HG03520 (cell line): ENCODE results near the gene LCN9.
"Not testable (repeated sequence)": the region's sequence is repeated elsewhere in the genome, so short reads cannot be mapped to it uniquely, and the experiment has no call there.

ENCODE experiments used
- ATAC-seq: cut with Tn5 transposase; IDR thresholded peaks from one replicate; pipeline ENCODE4 v1.9.1; 2021; ENCODE audit warnings: mild to moderate bottlenecking, moderate library complexity; ENCODE audit not compliant: unreplicated experiment

The LCN9 gene

DNA sequence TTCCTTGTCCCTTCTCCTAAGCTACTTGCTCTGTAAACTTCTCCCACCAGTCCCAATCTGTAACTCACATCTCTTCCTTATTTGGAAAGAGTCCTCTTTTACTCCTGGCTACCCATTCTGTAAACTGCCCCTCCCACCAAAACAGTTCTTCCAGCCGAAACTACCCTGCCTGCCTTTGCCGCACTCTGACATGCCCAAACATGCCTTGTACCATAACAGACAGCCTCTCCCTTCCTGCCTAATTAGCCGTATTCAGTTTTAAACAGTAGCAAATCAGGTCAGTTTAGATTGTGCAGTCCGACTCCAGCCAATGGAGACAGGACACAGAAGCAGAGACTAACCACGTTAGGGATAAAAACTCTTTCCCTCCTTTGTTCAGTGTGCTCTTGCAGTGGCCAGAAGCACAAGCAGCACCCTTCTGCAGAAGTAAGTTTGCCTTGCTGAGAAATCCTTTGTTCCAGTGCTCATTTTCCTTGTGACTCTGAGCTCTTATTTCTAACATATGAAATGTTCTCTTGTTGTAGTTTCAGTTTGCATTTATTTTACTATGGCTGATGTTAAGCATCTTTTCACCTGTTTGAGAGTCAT lies 18.4 kb upstream of the LCN9 start:
- no peak for ATAC-seq

DNA sequence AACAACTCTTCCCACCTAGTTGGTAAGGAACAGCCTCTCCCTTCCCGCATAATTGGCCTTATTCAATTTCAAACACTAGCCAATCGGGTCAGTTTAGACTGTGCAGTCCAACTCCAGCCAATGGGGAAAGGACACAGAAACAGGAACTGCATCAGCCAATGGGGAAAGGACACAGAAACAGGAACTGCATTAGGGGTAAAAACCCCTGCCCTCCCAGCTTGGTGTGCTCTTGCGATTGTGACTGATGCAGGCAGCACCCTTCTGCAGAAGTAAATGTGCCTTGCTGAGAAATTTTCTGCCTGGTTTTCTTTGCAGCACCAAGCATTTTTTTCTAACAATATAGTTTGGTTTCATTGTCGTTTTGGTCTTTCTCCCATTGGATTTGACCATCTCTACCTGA lies 15.2 kb upstream of the LCN9 start:
- ATAC-seq: no peak

DNA sequence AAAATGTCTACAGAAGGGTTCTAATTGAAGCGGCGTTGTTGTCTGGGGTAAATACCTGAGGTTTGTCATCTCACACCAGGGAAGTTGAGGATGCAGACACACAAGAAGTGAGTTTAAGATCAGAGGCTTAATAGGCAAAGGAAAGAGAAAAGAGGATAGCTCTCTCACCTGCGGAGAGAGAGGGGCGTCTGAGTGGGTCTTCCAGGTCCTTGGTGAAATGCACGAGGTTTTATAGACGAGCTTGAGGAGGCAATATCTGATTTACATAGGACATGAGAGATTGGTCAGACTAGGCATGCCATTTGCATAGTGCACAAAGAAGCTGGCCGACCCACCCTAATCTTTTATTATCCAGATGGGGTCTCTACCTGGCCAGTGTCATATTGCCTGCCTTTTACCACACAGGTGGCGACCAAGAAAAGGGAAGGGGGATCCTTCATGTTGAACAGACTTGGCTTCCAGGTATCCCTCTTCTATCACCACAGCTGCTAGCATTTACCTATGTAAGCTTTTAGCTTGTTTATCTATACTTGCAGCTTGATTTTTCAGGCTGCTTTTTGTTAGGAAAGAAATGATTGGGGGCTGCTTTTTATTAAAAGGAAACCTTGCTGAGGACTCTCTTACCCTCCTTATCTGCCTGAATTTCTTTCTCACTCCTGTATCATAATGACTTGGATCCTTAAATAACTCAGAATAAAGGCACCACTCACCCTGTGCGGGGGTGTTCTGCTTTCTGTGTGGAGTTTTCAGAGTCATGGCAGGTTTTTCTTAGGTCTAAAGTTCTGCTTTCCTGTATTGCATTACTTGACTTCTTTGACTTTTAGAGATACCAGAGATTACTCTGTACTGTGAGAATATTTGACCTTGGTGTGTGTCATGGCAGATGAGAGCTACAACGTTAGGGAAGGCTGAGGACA lies 14.4 kb upstream of the LCN9 start:
- ATAC-seq: no peak

DNA sequence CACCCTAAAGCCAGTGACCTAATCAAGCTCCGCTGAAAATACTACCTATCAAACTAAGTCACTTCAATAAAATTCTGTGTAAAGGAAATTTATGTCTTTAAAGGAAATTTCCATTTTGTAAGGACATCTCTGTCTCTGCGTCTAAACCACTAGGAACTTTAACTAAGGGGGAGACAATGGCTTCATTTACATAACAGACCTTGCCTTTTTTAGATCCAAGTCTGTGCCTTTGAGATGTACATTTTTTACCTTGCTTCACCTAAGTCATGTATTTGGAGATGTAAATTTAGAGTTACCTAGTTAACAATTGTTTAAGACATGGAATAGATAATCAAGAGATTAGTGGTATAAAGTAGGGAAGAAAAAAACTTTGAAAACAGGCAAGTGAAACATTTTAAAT lies 13.6 kb upstream of the LCN9 start:
- ATAC-seq: no peak

DNA sequence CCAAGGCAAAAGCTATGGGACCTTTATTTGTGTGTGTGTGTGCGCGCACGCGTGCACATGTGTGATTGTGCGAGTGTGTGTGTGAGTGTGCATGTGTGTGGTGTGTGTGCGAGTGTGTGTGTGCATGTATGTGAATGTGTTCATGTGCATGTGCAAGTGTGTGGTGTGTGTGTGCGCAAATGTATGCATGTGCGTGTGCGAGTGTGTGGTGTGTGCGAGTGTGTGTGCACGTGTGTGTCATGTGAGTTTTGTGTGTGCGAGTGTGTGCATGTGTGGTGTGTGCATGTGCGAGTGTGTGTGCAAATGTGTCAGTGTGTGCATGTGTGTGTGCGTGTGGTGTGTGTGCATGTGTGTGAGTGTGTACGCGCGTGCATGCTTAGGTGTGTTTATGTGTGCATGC lies 12.7 kb upstream of the LCN9 start:
- no peak for ATAC-seq

DNA sequence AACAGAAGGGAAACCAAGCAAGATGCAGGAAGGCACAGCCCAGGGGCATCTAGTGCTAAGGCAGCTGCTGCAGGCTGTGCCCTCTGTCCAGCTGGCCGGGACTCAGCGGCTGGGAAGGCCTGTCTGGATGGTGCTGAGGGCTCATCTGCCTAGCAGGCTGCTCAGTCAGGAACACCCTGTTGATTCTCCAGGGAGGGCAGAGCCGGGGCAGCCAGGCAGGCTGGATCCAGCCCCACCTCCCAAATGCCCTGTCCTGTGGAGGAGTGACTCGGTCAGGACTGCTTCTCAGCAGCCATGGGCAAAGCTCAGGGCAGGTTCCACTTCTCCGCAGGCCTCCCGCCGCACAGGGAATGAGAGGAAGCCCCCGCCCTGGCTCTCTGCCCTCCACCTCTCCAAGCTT lies 7.8 kb upstream of the LCN9 start:
- no peak for ATAC-seq

DNA sequence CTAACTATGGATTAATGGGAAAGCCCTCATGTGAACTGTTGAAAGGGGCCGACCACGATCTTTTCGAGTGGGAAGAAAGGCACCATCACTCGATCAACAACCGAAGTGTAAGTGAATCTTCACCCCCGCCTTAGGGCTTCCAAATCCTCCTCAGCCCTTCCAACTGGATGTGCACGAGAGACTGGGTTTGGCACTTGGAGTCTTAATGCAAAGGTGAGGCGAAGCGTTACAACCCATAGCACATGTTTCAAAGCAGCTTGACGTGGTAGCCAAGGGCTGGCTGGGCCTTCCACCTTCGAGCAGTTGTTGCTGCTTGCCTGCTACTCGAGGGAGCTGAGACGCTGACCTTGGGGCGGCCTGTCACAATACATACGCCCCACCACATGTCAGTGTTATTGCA lies 5.7 kb upstream of the LCN9 start:
- no peak for ATAC-seq

DNA sequence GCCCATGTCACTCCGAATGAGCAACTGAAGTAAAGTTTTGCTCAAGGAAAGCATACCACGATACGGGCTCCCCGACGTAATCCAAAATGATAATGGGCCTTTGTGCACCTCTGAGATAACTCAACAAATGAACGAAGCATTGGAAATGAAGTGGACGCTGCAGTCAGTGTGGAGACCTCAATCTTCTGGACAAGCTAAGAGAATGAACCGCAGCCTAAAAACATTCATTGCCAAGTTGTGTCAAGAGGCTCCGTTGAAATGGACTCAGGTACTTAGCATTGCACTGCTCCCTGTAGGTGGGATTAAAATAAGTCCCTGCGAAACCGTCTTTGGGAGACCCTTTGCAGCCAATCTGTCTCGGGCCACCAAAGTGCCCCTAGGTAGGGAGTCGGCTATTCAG lies 3.9 kb upstream of the LCN9 start:
- no peak for ATAC-seq

DNA sequence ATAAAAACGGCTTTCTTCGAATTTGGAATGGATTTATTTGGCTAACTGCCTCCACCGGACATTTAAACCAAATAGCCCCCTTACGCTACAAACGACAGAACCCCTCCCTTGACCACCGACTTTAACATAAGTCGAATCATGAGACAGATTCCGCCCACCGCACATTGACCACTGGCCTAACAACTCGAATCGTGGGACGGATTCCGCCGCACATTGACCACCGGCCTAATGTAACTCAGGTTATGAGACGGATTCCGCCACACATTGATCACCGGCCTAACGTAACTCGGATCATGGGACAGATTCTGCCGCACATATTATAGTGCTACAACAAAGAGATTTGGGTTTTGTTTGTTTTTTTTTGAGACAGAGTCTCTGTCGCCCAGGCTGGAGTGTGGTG lies 2.7 kb upstream of the LCN9 start:
- no peak for ATAC-seq

DNA sequence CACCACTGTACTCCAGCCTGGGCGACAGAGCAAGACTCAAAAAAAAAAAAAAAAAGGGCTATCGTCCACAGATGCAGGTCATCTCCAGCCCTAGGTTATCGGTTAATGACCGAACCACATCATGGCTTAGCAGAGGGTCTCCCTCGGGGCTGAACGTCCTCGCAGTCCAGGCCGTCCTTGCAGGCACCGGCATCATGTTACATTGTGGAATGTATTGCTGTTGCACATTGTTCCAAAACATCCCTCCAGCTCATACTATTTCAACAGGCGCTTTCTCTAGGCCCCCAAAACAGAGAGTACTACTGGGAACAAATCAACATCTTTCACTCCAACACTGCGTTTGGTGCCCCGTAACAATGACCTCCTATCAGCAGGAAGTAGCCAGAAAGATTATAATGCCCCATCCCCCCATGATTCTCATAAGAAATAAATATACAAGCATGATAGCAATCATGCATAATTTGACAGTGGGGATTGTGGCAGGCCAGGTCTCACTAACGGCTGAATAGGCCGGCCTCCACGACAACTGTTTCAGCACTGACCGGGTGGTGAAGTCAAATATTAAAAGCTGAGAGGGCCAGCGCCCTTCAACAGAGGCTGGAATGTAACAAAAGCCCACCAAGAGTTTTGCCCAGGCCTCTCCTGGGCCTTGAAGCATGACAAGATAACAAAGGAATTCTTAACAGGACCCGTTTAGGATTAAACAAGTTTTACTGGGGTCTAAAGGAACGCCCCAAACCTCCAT lies 1.1 kb upstream of the LCN9 start:
- no peak for ATAC-seq

DNA sequence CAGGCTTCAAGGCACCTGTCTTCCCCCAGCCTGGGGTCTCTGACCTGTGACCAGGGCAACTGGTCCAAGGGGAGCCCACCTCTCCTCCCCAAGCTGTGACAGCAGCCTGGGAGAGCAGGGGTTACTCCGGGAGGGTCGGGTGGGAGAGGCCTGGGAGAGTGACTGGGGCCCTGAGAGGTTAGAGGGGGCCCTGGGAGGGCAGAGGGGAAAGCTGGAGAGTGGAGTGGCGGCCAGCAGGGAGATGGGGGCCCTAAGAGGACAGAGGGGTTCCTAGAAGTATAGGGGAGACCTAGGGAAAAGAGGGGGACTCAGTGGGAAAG lies 302 bp downstream of the LCN9 start:
- ATAC-seq: no peak

DNA sequence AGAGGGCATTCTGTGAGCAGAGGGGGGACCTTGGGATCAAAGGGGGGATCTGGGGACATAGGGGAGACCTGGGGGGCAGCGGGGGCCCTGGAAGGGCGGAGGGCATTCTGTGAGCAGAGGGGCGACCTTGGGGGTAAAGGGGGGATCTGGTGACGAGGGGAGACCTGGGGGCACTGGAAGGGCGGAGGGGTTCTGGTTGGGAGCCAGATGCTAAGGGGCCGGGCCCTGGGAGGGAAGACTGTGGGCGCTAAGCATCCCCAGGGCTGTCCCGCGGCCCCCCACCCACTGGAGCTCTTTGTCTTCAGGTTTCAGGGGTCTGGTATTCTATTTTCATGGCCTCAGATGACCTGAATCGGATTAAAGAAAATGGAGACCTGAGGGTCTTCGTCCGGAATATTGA lies 748 bp downstream of the LCN9 start:
- ATAC-seq: no peak

DNA sequence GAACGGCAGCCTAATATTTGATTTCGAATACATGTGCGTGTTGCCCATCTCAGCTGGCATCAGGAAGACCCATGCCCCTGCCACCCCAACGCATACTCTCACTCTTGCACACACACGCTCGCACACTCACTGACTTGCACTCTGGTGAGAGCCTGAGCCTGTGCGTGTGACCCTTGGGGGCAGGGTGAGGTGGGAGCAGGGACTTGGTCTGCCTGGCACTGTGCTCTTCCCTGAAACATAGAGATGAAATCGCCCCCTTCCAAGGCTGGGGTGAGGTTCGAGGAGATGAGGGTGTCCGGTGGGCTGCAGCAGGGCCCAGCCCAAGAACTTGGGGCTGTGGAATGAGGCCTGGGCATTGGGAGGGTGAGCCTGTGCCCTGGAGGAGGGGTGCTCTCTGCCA lies 1.2 kb downstream of the LCN9 start:
- no peak for ATAC-seq

DNA sequence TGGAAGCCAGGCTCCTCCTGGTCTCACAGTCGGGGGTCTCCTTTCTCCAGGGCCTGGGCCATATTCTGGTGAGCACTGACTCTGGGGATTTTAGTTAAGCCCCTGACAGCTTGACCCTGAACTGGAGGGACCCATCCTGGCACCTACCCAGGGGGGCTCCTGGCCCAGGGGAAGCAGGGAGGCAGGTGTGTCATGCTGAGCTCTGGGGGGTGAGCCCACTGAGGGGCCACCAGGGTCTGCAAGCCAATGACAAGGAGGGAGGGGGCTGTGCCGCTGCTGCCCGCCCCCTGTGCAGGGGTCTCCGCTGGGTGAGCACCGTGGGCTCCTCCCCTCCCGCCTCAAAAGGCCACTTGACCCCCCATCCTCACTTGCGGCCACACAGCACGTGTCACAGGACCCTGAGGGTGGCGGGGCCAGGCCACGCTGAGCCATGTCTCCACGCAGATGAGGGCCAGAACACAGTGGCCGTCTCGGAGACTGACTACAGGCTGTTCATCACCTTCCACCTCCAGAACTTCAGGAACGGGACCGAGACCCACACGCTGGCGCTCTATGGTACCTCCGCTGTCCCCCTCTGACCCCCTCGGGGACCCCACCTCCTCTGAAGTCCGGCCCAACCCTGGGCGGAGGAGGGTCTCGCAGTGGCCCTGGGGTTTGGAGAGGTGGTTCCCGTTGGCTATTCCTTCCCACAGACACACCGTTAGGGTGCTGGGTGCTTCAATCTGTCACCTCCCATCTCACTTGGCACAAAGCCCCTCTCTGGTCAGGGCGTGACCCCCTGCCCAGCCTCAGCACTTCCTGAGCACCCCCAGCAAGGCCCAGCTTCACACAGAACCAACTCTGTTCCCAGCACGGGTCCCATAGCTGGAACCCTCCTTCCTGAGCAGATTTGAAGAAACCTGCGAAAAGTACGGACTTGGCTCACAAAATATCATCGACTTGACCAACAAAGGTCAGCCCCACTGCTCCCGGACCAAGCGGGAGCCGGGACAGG lies 2.0 kb downstream of the LCN9 start:
- no peak for ATAC-seq

DNA sequence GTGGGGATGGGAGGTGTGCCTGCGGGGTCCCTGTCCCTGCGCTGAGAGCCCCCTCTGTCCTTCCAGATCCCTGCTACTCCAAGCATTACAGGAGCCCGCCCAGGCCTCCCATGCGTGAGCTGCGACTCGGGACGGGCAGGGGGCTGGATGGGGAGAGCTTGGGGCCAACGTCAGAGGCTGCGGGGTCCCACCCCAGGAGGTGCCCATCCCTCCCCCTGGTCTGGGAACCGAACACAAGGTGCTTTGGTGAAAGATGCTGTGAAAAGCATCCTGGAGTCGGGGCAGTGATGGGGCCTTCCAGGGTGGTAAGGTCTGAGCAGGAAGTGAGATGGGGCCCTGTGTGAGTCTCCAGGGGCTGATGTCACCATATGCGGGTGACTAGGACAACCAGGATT lies 2.7 kb downstream of the LCN9 start:
- ATAC-seq: no peak

DNA sequence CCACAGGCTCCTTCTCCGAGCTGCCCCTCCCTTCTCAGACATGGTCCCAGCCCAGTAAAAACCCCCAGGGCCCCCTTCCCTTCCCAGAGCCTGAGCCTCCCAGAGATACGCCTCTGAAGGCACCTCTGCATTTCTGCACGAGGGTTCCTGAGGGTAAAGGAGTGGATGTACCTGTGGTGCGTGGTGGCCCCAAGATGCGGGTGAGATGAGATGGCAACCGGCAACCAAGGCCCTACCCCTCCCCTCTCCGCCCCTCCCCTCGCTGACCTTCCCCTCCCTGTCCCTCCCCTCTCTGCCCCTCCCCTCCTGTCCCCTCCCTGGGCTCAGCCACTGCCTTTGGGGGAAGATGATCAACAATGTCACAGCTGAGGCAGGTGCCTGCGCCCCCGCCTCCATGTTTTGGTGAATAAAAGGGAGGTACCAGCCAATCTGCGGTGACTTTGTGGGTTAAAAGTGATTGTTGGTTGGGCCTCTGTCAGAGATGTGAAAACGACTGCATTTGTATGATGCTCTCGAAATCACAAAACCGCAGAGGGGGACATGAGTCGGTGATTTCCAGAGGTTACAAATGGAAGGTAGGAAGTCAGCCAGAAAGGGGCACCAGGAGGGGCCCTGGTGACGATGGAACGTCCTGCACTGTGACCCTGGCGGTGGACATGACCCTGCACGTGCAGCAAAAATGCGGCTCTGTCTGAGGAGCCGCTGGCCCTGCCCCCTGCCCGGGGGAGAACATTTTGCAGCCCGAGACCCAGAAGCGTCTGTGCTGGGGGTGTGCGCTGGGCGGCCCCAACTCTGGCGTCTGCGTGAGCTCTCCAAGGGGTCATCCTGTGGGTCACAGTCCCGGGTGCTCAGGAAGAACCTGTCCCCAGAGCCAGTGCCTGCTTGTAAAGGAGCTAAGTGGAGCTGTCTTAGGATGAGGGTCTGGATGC lies 3.7 kb downstream of the LCN9 start:
- no peak for ATAC-seq

DNA sequence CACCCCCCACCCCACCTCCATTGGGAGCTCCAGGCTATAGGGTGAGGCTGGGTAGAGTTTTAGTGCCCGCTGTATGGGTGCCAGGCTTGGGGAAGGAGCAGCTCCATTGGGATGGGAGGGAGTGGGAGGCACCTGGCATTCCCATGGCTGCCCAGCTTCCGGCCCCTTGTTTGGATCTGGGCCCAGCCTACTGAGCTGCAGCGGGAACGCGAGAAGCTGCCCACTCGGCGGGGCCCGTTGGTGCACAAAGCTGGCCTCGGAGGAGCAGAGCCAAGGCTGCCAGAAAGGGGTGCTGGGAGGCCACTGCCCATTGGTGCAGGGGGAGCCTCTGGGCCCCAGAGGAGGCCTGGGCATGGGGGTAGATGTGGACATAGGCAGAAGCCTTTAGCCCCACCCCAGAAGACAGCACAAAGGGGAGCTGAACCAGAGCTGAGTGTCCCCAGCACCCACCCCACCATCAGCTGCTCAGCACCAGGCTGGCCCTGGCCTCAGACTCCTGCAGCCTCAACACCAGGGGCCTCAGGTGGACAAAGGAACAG lies 4.4 kb downstream of the LCN9 start:
- no peak for ATAC-seq

DNA sequence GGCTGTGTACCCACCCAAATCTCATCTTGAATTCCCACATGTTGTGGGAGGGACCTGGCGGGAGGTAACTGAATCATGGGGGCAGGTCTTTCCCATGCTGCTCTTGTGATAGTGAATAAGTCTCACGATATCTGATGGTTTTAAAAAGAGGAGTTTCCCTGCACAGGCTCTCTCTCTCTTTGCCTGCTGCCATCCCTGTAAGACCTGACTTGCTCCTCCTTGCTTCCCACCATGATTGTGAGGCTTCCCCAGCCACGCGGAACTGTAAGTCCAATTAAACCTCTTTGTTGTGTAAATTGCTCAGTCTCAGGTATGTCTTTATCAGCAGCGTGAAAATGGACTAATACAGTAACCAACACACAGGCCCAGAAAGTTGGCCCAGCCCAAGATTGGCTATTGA lies 5.9 kb downstream of the LCN9 start:
- not testable (repeated sequence) for ATAC-seq

DNA sequence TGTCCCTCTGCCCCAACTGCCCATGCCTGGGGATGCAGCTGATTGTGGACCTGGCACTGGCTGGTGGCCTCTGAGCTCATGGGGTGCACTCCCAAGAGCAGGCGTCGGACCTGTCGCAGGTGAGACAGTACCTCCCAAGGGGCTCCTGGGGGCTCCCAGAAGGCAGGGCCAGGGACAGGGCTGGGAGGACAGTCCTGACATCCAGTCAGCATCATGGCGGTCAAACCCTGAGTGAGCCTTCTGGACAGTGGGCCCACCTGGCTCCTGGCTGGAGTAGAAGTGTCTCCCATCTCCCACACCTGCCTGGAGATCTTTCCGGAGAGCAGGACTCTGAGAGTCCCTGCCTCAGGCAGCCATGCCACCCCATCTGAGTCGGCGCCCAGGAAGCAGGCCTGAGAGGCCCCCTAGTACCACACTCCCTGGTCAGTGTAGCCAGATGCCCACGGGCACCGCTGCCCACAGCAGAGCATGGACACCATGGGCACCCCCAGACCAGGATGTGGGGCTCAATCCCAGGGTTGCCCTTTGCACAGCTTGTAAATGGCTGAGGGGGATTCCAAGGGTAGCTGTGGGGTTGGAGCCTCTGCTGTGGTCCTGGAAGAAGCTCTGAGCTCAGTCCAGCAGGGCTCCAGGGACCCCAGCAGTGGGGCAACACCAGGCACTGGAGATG lies 6.6 kb downstream of the LCN9 start:
- ATAC-seq: no peak
